GM13977 (cell line): ENCODE results near the gene CP.
A peak's percentile ranks its signal among the peaks of the same experiment; 100 is the strongest.

ENCODE experiments used
- DNase-seq: peaks from one replicate; pipeline ENCODE4 v3.0.0; 2012; ENCODE audit warnings: low spot score
- CTCF ChIP-seq: IDR thresholded peaks from 2 replicates; pipeline ENCODE4 v1.5.1; 2012; ENCODE audit warnings: mild to moderate bottlenecking, control low read depth; ENCODE audit not compliant: insufficient read depth; ENCODE audit errors: extremely low read depth, missing control alignments
- in situ Hi-C: fragments of 300-500 bp; cut with MboI; formaldehyde crosslinking; loops from one replicate; pipeline ENCODE4 v1.12.0; 2022; ENCODE audit warnings: low sequenced_read_pairs, low pct_unique_long_range_greater_than_20kb, mixed read lengths, inconsistent platforms; ENCODE audit not compliant: unreplicated experiment

Gene CP

GRCh38 chr3:149152420-149152819, 69.2 kb downstream of the CP start:
- TF ChIP-seq CTCF = no peak
- in situ Hi-C loops = no loop called here
- peak; percentile 16 for DNase-seq

GRCh38 chr3:149151843-149152242, 69.8 kb downstream of the CP start:
- no peak for DNase-seq
- TF ChIP-seq CTCF = no peak
- in situ Hi-C loops = no loop called here

GRCh38 chr3:149150436-149150835, 71.2 kb downstream of the CP start:
- in situ Hi-C loops = no loop called here
- DNase-seq = no peak
- TF ChIP-seq CTCF = no peak

GRCh38 chr3:149145974-149146373, 75.7 kb downstream of the CP start:
- no peak for DNase-seq
- in situ Hi-C loops = no loop called here
- TF ChIP-seq CTCF = no peak

- in situ Hi-C loops = no loop called here
- no peak for DNase-seq
- TF ChIP-seq CTCF = no peak
Observed at GRCh38 chr3:149145356-149145755, 76.3 kb downstream of the CP start.

GRCh38 chr3:149142682-149143081, 78.9 kb downstream of the CP start:
- no peak for TF ChIP-seq CTCF
- in situ Hi-C loops = no loop called here
- no peak for DNase-seq

- in situ Hi-C loops = loop anchor here (5.0 kb wide), 1 partner anchor 128 kb away; no protein-coding TSS in a partner anchor
- no peak for DNase-seq
- no peak for TF ChIP-seq CTCF
Observed at GRCh38 chr3:149134575-149134974, 87.1 kb downstream of the CP start.
